Right lobe of liver (tissue), 6 donors: ENCODE data around the gene HSPA8. TPM values are rescaled to one million over a fixed set of nuclear protein-coding genes. Genes with fewer than 3 reads are reported as not detected.

ENCODE experiments used
- ATAC-seq, 4 donors: fragments of 200-7000 bp; cut with Tn5 transposase; one replicate each; pipeline ENCODE4 v1.9.1; 2020; ENCODE audit warnings: mild to moderate bottlenecking in 4 of 4, moderate library complexity in 4 of 4
- DNase-seq, 3 donors: peaks; one replicate each; pipeline ENCODE4 v3.0.0-alpha.2; 2020
- H3K27ac ChIP-seq, 3 donors: fragments of 200-600 bp; one replicate each; pipeline ENCODE4 v1.8.0; 2022
- H3K27me3 ChIP-seq, 2 donors: fragments of 200-600 bp; one replicate each; pipeline ENCODE4 v1.8.0; 2022
- H3K36me3 ChIP-seq, 4 donors: fragments of 200-600 bp; sonication (generic) in 1 of 4; one replicate each; pipeline versions ENCODE4 v1.5.1 to v1.8.0; 2017 to 2022; ENCODE audit warnings: control low read depth in 1 of 4
- H3K4me1 ChIP-seq, 4 donors: fragments of 200-600 bp; sonication (generic) in 1 of 4; one replicate each; pipeline versions ENCODE4 v1.5.1 to v1.8.0; 2017 to 2022; ENCODE audit warnings: control low read depth in 1 of 4
- H3K4me3 ChIP-seq, 3 donors: fragments of 200-600 bp; one replicate each; pipeline ENCODE4 v1.8.0; 2022
- H3K9me3 ChIP-seq, 4 donors: fragments of 200-600 bp; sonication (generic) in 1 of 4; one replicate each; pipeline versions ENCODE4 v1.5.1 to v1.8.0; 2017 to 2022; ENCODE audit warnings: control low read depth in 1 of 4
- POLR2A ChIP-seq: fragments of 450-650 bp; IDR thresholded peaks from one replicate; pipeline ENCODE4 v1.6.1; 2017; ENCODE audit warnings: antibody characterized with exemption, mild to moderate bottlenecking
- WGBS: methylation state at CpG from one replicate; pipeline ENCODE4 v1.1.6; 2018; ENCODE audit warnings: low coverage, low lambda C conversion rate; ENCODE audit not compliant: insufficient coverage; ENCODE audit errors: missing lambda C conversion rate; 5-methylcytosine and 5-hydroxymethylcytosine counted together
- intact Hi-C, 2 donors: fragments of 100-400 bp; cut with DNase I; formaldehyde crosslinking; loops; one replicate each; pipeline versions ENCODE4 v1.11.2 to v1.14.1; 2022
- small RNA-seq, 2 experiments: library from RNA; depleted of rRNA; stranded (forward); fragments of <200 nt; gene quantifications; one replicate each; pipeline ENCODE3, GENCODE V24; 2016
- total RNA-seq, 6 experiments: library from RNA; depleted of rRNA in 2 of 6; stranded (reverse); fragments of >200 nt in 2 of 6; fragmentation: NEBNext Ultra II Directional in 3 of 6; extraction: Animal tissue kit (Norgen Biotek cat#: 25700) in 3 of 6; gene quantifications; one replicate each; pipeline versions ENCODE4 v1.1.0 to v1.2.4, GENCODE V29; 2016 to 2023
- TF ChIP-seq, protein P1 (sequence below), 4 donors: fragments of 200-600 bp in 3 of 4; fragments of 450-650 bp in 1 of 4; IDR thresholded peaks; one replicate each; pipeline versions ENCODE4 v1.5.1 to v1.8.0; 2016 to 2022; ENCODE audit warnings: antibody characterized with exemption in 4 of 4, mild to moderate bottlenecking in 2 of 4
- donor health status: DM: no; HTN: yes; CAD: no.
- donor health status: DM: no; HTN: no; CAD: no.
- donor health status: DM: no; HTN: no; CAD: no.
- donor health status: DM: no; HTN: yes; CAD: no.
- donor health status: DM: no; HTN: yes; CAD: no.

The HSPA8 gene
- total RNA-seq, 6 experiments from 2014 or later = 388 to 894 (median 659) TPM

- intact Hi-C loops = no loop called here
- Histone ChIP-seq H3K4me1 (no peaks in the 10 kb centered on the region), H3K27ac (no peak overlapping the region), H3K4me3 (no peak overlapping the region), H3K27me3 (no peaks in the 10 kb centered on the region), H3K36me3 (no peaks in the 10 kb centered on the region), H3K9me3 (no peaks in the 10 kb centered on the region)
- 30% methylated on average over 2 of the region's 4 CpGs for WGBS
- TF ChIP-seq POLR2A = no peak
- TF ChIP-seq, protein P1, sequence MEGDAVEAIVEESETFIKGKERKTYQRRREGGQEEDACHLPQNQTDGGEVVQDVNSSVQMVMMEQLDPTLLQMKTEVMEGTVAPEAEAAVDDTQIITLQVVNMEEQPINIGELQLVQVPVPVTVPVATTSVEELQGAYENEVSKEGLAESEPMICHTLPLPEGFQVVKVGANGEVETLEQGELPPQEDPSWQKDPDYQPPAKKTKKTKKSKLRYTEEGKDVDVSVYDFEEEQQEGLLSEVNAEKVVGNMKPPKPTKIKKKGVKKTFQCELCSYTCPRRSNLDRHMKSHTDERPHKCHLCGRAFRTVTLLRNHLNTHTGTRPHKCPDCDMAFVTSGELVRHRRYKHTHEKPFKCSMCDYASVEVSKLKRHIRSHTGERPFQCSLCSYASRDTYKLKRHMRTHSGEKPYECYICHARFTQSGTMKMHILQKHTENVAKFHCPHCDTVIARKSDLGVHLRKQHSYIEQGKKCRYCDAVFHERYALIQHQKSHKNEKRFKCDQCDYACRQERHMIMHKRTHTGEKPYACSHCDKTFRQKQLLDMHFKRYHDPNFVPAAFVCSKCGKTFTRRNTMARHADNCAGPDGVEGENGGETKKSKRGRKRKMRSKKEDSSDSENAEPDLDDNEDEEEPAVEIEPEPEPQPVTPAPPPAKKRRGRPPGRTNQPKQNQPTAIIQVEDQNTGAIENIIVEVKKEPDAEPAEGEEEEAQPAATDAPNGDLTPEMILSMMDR (IDR thresholded peaks at IDR 0.05) = no peak
- DNase-seq (no peak), ATAC-seq (no peak)
Measured at GRCh38 chr11:123011510-123011909, 50.4 kb downstream of the HSPA8 start.

Small RNA genes lying within 50 kb of the gene (small RNA-seq; reads per million reads assigned to genes)
- gene RPL31P47 = 0 reads per million in 2 experiments
- gene SNORD14C = 0 reads per million in 2 experiments
- gene SNORD14D = 0 reads per million in 2 experiments
- 255 to 256 reads per million in 2 experiments for gene SNORD14E

Other genes with a start within 250 kb of the HSPA8 start
- under 1 TPM in 5 of 6 experiments, not detected in 1; 0.11 to 0.26 (median 0.25) TPM for gene CRTAM, start 223.6 kb downstream of the HSPA8 start, total RNA-seq
- gene JHY, start 179.4 kb downstream of the HSPA8 start, total RNA-seq = under 1 TPM in 5 of 6 experiments, not detected in 1; 0.10 to 0.37 (median 0.22) TPM
- not detected for gene BSX, start 80.3 kb downstream of the HSPA8 start, total RNA-seq
- 1 to 10 TPM in 1 of 6 experiments, under 1 TPM in 5; 0.17 to 1.2 (median 0.51) TPM for gene CLMP, start 133.1 kb upstream of the HSPA8 start, total RNA-seq